GM12878 (cell line): ENCODE measurements around the gene PHACTR1. TPM values are rescaled to one million over a fixed set of nuclear protein-coding genes. Genes with fewer than 3 reads are reported as not detected.

Experiments used
- ATAC-seq: fragments of 200-7000 bp; cut with Tn5 transposase; 3 replicates; pipeline ENCODE4 v1.9.1; 2020; ENCODE audit warnings: mild to moderate bottlenecking, moderate library complexity
- BruUV-seq: library from RNA; stranded (reverse); fragments of 400-500 nt; replicated peaks from 2 replicates; lab custom pipeline; 2021; lab: Mats Ljungman, UMichigan
- CTCF ChIA-PET: fragments of 300-600 bp; sonication (Branson Sonifier 250); formaldehyde crosslinking; extraction: SDS; loops from one replicate; lab custom pipeline; 2021; ENCODE audit warnings: inconsistent platforms; lab: Yijun Ruan, JAX
- POLR2A ChIA-PET: fragments of 350-600 bp; formaldehyde crosslinking; extraction: SDS; loops from one replicate; lab custom pipeline; 2021; ENCODE audit warnings: inconsistent platforms; lab: Charles Lee
- RAD21 ChIA-PET: fragments of 300-600 bp; sonication (Branson Sonifier 250); formaldehyde crosslinking; loops from one replicate; lab custom pipeline; 2023; ENCODE audit warnings: antibody characterized with exemption; ENCODE audit not compliant: unreplicated experiment; lab: Charles Lee
- SMC1A ChIA-PET: fragments of 300-600 bp; sonication (Branson Sonifier 250); formaldehyde crosslinking; loops from one replicate; lab custom pipeline; 2023; ENCODE audit not compliant: unreplicated experiment, uncharacterized antibody; lab: Charles Lee
- DNase-seq: peaks from one replicate; pipeline ENCODE4 v3.0.0-alpha.2; 2011; ENCODE audit warnings: low read depth, low spot score
- FAIRE-seq: peaks from 3 replicates; lab custom pipeline; 2011; peaks lifted over from hg19 to GRCh38; lab: Jason Lieb, UNC
- H2AFZ ChIP-seq: 2 replicates; pipeline ENCODE4 v1.6.0; 2011; ENCODE audit warnings: low read depth, low read length, control low read depth; ENCODE audit not compliant: control insufficient read depth
- H3K27ac ChIP-seq: 2 replicates; pipeline ENCODE4 v1.5.1; 2011; ENCODE audit warnings: control low read depth; ENCODE audit not compliant: control insufficient read depth, insufficient read depth
- H3K27me3 ChIP-seq, 2 experiments: replicated peaks in 1 of 2; 2 replicates each; pipeline versions ENCODE4 v1.6.0 to v1.6.1; 2011; ENCODE audit warnings: low read length in 1 of 2; ENCODE audit not compliant: control insufficient read depth in 2 of 2, insufficient read depth in 2 of 2
- H3K36me3 ChIP-seq, 2 experiments: 2 replicates each; pipeline ENCODE4 v1.5.1; 2011; ENCODE audit warnings: low read length in 1 of 2; ENCODE audit not compliant: control insufficient read depth in 2 of 2, insufficient read depth in 2 of 2
- H3K4me1 ChIP-seq: 2 replicates; pipeline ENCODE4 v1.6.1; 2011; ENCODE audit warnings: mild to moderate bottlenecking, low read length, moderate library complexity, mixed read lengths; ENCODE audit not compliant: control insufficient read depth, insufficient read depth
- H3K4me2 ChIP-seq: 2 replicates; pipeline ENCODE4 v1.6.0; 2011; ENCODE audit warnings: control low read depth; ENCODE audit not compliant: control insufficient read depth, insufficient read depth
- H3K4me3 ChIP-seq: fragments of 200-600 bp; sonication (generic); 2 replicates; pipeline ENCODE4 v1.5.1; 2016
- H3K79me2 ChIP-seq: 2 replicates; pipeline ENCODE4 v1.6.0; 2011; ENCODE audit warnings: low read length; ENCODE audit not compliant: control insufficient read depth, insufficient read depth
- H3K9ac ChIP-seq: 2 replicates; pipeline ENCODE4 v1.8.0; 2011; ENCODE audit warnings: low read length, control low read depth, mixed read lengths; ENCODE audit not compliant: control insufficient read depth, insufficient read depth
- H3K9me3 ChIP-seq: replicated peaks from 3 replicates; pipeline ENCODE4 v1.5.1; 2011; ENCODE audit warnings: mild to moderate bottlenecking, low read length; ENCODE audit not compliant: control insufficient read depth, insufficient read depth
- H4K20me1 ChIP-seq: 2 replicates; pipeline ENCODE4 v1.6.0; 2011; ENCODE audit not compliant: control insufficient read depth, insufficient read depth
- ASH2L ChIP-seq: fragments of 300-600, 200-600 bp; sonication (generic); IDR thresholded peaks from 2 replicates; pipeline ENCODE4 v1.6.1; 2017; ENCODE audit warnings: low read depth, mild to moderate bottlenecking, borderline replicate concordance
- CREB1 ChIP-seq: IDR thresholded peaks from 2 replicates; pipeline ENCODE4 v1.6.1; 2012; ENCODE audit warnings: low read depth, mild to moderate bottlenecking, inconsistent platforms
- E2F4 ChIP-seq: IDR thresholded peaks from 2 replicates; pipeline ENCODE4 v1.6.1; 2012; ENCODE audit warnings: low read depth, low read length, improper control_type of control experiment
- EP300 ChIP-seq, 2 experiments: fragments of 150-350 bp in 1 of 2; IDR thresholded peaks; 2 replicates each; pipeline ENCODE4 v1.6.1; 2011 to 2012; ENCODE audit warnings: low read depth in 2 of 2, low read length in 2 of 2, borderline replicate concordance in 1 of 2, improper control_type of control experiment in 1 of 2, inconsistent platforms in 1 of 2; ENCODE audit not compliant: control insufficient read depth in 1 of 2
- ETV6 ChIP-seq, 2 experiments: fragments of 450-650 bp in 1 of 2; IDR thresholded peaks in 1 of 2; conservative IDR thresholded peaks in 1 of 2; 2 replicates each; pipeline ENCODE4 v1.6.1; 2014; ENCODE audit warnings: antibody characterized with exemption in 1 of 2, borderline replicate concordance in 1 of 2, low read depth in 1 of 2, mild to moderate bottlenecking in 1 of 2, moderate library complexity in 1 of 2
- IKZF2 ChIP-seq, 2 experiments: fragments of 450-650 bp; IDR thresholded peaks; 2 replicates each; pipeline ENCODE4 v1.6.1; 2017; ENCODE audit warnings: mild to moderate bottlenecking in 2 of 2, moderate library complexity in 2 of 2
- MLLT1 ChIP-seq: fragments of 450-650 bp; IDR thresholded peaks from 2 replicates; pipeline ENCODE4 v1.6.1; 2016; ENCODE audit warnings: mild to moderate bottlenecking
- NFYA ChIP-seq: IDR thresholded peaks from 2 replicates; pipeline ENCODE4 v1.6.1; 2011; ENCODE audit warnings: low read depth, mild to moderate bottlenecking, low read length, improper control_type of control experiment, borderline replicate concordance
- PAX5 ChIP-seq: IDR thresholded peaks from 2 replicates; pipeline ENCODE4 v1.6.1; 2011; ENCODE audit warnings: low read depth, low read length, borderline replicate concordance
- RAD51 ChIP-seq: fragments of 450-650 bp; IDR thresholded peaks from 2 replicates; pipeline ENCODE4 v1.6.1; 2016; ENCODE audit warnings: moderate library complexity, mild to moderate bottlenecking, inconsistent platforms
- RELA ChIP-seq: fragments of 450-650 bp; IDR thresholded peaks from 2 replicates; pipeline ENCODE4 v1.8.0; 2014; ENCODE audit warnings: borderline replicate concordance; ENCODE audit not compliant: partially characterized antibody
- SIN3A ChIP-seq: IDR thresholded peaks from 2 replicates; pipeline ENCODE4 v1.6.1; 2012; ENCODE audit warnings: low read depth, low read length, improper control_type of control experiment
- SIX5 ChIP-seq: IDR thresholded peaks from 2 replicates; pipeline ENCODE4 v1.6.1; 2011; ENCODE audit warnings: mild to moderate bottlenecking, low read depth, low read length, moderate library complexity; ENCODE audit not compliant: severe bottlenecking
- TBL1XR1 ChIP-seq: IDR thresholded peaks from 2 replicates; pipeline ENCODE4 v1.6.1; 2012; ENCODE audit warnings: low read depth, low read length, improper control_type of control experiment
- ZNF207 ChIP-seq: fragments of 450-650 bp; IDR thresholded peaks from 2 replicates; pipeline ENCODE4 v1.6.1; 2014; ENCODE audit warnings: antibody characterized with exemption, mild to moderate bottlenecking, borderline replicate concordance
- WGBS: methylation state at CpG from one replicate; pipeline ENCODE4 v1.1.6; 2016; ENCODE audit warnings: low lambda C conversion rate; ENCODE audit not compliant: insufficient replicate concordance, insufficient coverage; ENCODE audit errors: missing lambda C conversion rate; 5-methylcytosine and 5-hydroxymethylcytosine counted together
- in situ Hi-C: fragments of 300-500 bp; cut with MboI; formaldehyde crosslinking; loops from 9 replicates; pipeline ENCODE4 v1.14.3; 2018; ENCODE audit warnings: mixed read lengths
- intact Hi-C: fragments of 100-400 bp; cut with micrococcal nuclease; formaldehyde crosslinking; loops from one replicate; pipeline ENCODE4 v1.14.2; 2022; ENCODE audit not compliant: unreplicated experiment
- polyA plus RNA-seq, 11 experiments: library from polyadenylated mRNA; depleted of rRNA in 4 of 11; unstranded in 6 of 11; stranded (reverse) in 5 of 11; fragments of >200 nt; fragmentation: Nextera tagmentation in 4 of 11; fragmentation: Illumina TruSeq in 1 of 11; extraction: Ambion mirVana in 4 of 11; extraction: Trizol in 1 of 11; gene quantifications; 1 replicate in 1 of 11; 2 replicates in 10 of 11; pipeline versions ENCODE4 v1.2.1 to v1.2.3, GENCODE V29; 2011 to 2016; ENCODE audit warnings: inconsistent platforms in 2 of 11, missing spikeins in 2 of 11, low read depth in 1 of 11
- total RNA-seq, 4 experiments: library from RNA; depleted of rRNA in 3 of 4; stranded (reverse); fragments of >200 nt in 3 of 4; fragmentation: Illumina TruSeq in 1 of 4; extraction: Trizol in 1 of 4; gene quantifications; 2 replicates each; pipeline versions ENCODE4 v1.2.1 to v1.2.3, GENCODE V29; 2013 to 2021

PHACTR1 gene
- total and polyA plus RNA-seq, 10 of the 15 experiments (the other 5 are each of a cell fraction or from before 2014, with no cell fraction given) = 34.2 to 94.6 (median 62.3) TPM

- in situ Hi-C loops = no loop called here
- 9% methylated on average over 4 of the region's 4 CpGs for WGBS
Measured at GRCh38 chr6:12980741-12981140, 264.2 kb downstream of the PHACTR1 start.

GRCh38 chr6:12984776-12985175 lies 268.2 kb downstream of the PHACTR1 start:
- no peaks in the 10 kb centered on the region for H3K79me2 ChIP-seq
- H3K27ac ChIP-seq = no peak overlapping the region
- H3K27me3 ChIP-seq = no peaks in the 10 kb centered on the region; a peak in 1 of 4 replicates
- ATAC-seq = no peak
- ChIA-PET POLR2A (no interaction called here), SMC1A (no interaction called here), CTCF (interaction anchor here (1.0 kb wide), 1 partner anchor 347 kb away, joined by 3 read pairs; no protein-coding TSS in a partner anchor), RAD21 (no interaction called here)
- DNase-seq = no peak
- no peak overlapping the region for H2AFZ ChIP-seq
- in situ Hi-C loops (no loop called here), intact Hi-C loops (no loop called here)
- no peak for FAIRE-seq
- no peaks in the 10 kb centered on the region for H4K20me1 ChIP-seq
- BruUV-seq = no TSS peak
- H3K9ac ChIP-seq = no peak overlapping the region
- H3K4me3 ChIP-seq = no peak overlapping the region
- 43% methylated on average over 2 of the region's 2 CpGs for WGBS
- no peaks in the 10 kb centered on the region for H3K9me3 ChIP-seq
- H3K4me1 ChIP-seq = no peaks in the 10 kb centered on the region
- no peaks in the 10 kb centered on the region for H3K36me3 ChIP-seq
- no peak overlapping the region for H3K4me2 ChIP-seq
- TF ChIP-seq EP300 (IDR thresholded peaks at IDR 0.05; ENCODE audit: borderline replicate concordance in 1 of 2, control insufficient read depth in 1 of 2, low read depth in 2 of 2, low read length in 2 of 2) (no peak), NFYA (no peak), SIX5 (no peak), CREB1 (no peak), RELA (no peak), ASH2L (no peak), E2F4 (no peak), ZNF207 (no peak), SIN3A (no peak), RAD51 (no peak), ETV6 (conservative IDR thresholded peaks at IDR 0.05 in 1 of 2, IDR thresholded peaks at IDR 0.05 in 1 of 2; ENCODE audit: borderline replicate concordance in 1 of 2, low read depth in 1 of 2) (no peak)

More at GRCh38 chr6:12980741-12981140, 264.2 kb downstream of the PHACTR1 start:
- no peak for ATAC-seq
- Histone ChIP-seq H3K4me2 (no peak overlapping the region), H2AFZ (no peak overlapping the region), H3K79me2 (no peaks in the 10 kb centered on the region)
- no peak for TF ChIP-seq IKZF2 (IDR thresholded peaks at IDR 0.05)
- no peak for TF ChIP-seq TBL1XR1
- TF ChIP-seq PAX5 = no peak
- no peak for TF ChIP-seq MLLT1
- TF ChIP-seq, all 136 proteins: peak for 0
- no peaks in the 10 kb centered on the region for H3K4me1 ChIP-seq
- FAIRE-seq = no peak
- ChIA-PET POLR2A (no interaction called here), SMC1A (no interaction called here), CTCF (no interaction called here), RAD21 (no interaction called here)
- no peaks in the 10 kb centered on the region for H3K9me3 ChIP-seq
- intact Hi-C loops = no loop called here
- no peaks in the 10 kb centered on the region; a peak in 1 of 4 replicates for H3K27me3 ChIP-seq
- no TSS peak for BruUV-seq
- no peaks in the 10 kb centered on the region for H4K20me1 ChIP-seq
- no peak overlapping the region for H3K27ac ChIP-seq
- H3K9ac ChIP-seq = no peak overlapping the region
- H3K36me3 ChIP-seq = no peaks in the 10 kb centered on the region
- no peak for DNase-seq
- H3K4me3 ChIP-seq = no peak overlapping the region
